HG02759 (cell line): ENCODE results near the gene ERMP1.
"Not testable (repeated sequence)": the region's sequence is repeated elsewhere in the genome, so short reads cannot be mapped to it uniquely, and the experiment has no call there.

Experiments
- ATAC-seq: cut with Tn5 transposase; IDR thresholded peaks from one replicate; pipeline ENCODE4 v1.9.1; 2021; ENCODE audit warnings: mild to moderate bottlenecking, moderate library complexity; ENCODE audit not compliant: unreplicated experiment

The ERMP1 gene

GRCh38 chr9:5832538-5833529, at the start of gene ERMP1:
Gene ERMP1 (minus strand): TSS chr9:5833117. CDS start chr9:5833027, 90 bp downstream.
- peak; percentile 82 for ATAC-seq

- ATAC-seq = not testable (repeated sequence)
Observed at GRCh38 chr9:5882244-5883012, 49.5 kb upstream of the ERMP1 start.

GRCh38 chr9:5879419-5880181, 46.7 kb upstream of the ERMP1 start:
- no peak for ATAC-seq

DNA sequence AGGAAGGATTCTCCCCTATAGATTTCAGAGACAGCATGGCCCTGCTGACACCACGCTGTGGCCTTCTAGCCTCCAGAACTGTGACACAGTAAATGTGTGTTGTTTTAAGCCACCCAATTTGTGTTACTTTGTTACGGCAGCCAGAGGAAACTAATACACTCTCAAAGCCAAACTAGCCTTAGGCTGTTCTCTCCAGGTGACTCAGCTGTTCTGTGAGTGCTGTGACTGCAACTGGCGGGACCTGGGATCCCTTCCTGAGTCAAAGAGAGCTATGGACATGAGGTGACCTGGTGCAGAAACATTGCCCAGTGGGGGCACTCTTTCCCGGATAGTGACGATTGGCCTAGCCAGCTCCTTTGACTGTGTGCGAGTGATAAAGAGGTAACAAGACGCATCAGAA, 43.8 kb upstream of the ERMP1 start:
- ATAC-seq = no peak

GRCh38 chr9:5876026-5876425, 43.1 kb upstream of the ERMP1 start:
- ATAC-seq = peak; percentile 82

GRCh38 chr9:5874048-5874447, 41.1 kb upstream of the ERMP1 start:
- ATAC-seq = no peak

DNA sequence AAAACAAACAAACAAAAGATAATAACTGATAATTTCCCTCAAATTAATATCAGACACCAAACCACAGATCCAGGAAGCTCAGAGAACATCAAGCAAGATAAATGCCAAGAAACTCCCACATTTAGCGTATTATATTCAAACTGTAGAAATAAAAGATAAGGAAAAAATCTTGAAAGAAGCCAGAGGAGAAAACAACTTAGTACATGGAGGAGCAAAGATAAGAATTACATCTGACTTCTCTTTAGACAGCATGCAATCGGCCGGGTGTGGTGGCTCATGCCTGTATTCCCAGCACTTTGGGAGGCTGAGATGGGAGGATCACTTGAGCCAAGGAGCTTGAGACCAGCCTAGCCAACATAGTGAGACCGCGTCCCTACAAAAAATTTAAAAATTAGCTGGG, 40.5 kb upstream of the ERMP1 start:
- ATAC-seq = no peak

DNA sequence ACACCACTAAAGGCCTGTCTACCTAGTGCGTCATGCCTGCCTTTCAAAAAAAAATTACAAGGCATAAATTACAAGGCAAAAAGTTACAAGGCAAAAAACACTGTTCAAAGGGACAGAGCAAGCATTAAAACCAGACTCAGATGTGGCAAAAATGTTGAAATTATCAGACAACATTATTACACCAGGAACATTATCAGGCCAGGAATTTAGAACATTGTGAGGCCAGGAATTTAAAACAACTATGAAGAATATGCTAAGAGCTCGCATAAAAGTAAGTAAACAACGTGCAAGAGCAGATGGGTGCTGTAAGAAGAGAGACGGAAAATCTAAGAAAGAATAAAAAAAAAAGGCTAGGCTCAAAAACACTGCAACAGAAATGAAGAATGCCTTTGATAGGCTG, 39.6 kb upstream of the ERMP1 start:
- ATAC-seq = no peak

DNA sequence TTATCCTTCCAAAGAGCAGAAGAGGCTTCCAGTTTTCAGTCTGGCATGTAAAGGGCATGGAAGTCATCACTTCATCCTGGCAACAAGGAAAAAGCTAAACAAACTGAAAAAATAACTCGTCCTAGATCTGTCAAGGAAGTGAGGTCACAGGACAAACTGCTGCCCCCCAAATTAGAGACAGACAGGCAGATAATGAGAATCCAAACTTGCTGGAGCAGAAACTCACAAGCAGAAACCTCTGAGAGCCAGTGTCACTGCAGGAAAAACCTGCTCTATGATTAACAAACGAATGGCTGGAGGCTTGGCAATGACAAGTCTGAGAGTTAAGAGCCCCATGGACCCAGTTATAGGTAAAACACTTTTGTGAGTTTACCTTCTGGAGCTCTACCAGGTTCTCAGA, 38.9 kb upstream of the ERMP1 start:
- ATAC-seq = no peak

GRCh38 chr9:5870691-5871090, 37.8 kb upstream of the ERMP1 start:
- no peak for ATAC-seq

DNA sequence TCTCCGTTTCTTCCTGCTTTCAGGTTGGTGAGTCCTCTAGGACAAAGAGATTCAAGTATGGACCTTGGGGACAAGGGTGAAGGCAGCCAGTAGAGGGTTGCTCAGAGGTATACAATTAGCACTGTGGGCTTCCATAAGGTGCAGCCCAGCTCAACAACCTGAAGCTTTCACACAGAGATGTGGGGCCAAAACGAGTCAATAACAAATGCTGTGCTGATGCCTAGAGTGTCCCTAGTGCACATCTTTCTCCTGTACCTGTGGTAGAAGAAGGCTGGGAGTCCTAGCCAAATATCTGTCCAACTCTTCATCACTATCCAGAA, 37.1 kb upstream of the ERMP1 start:
- no peak for ATAC-seq

- ATAC-seq = no peak
Observed at GRCh38 chr9:5869315-5870019, 36.5 kb upstream of the ERMP1 start.

DNA sequence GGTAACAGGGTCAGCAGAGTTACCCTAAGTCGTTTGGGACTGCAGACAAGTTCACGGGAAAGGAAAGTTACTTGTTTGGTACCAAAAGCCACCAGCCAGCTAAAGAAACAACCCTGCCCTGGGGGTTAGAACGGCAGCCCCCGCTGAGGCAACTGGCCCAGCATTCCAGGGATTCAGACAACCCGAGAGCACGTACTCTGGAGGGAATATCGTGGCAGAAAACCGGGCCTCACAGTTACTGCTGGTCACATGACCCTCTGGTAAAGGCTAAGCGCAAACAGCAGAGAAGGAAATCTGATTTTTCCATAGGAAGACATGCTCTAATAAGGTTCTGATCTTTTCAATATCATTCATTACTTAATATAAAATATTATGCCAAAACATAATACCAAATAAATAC, 35.3 kb upstream of the ERMP1 start:
- no peak for ATAC-seq

GRCh38 chr9:5866685-5867084, 33.8 kb upstream of the ERMP1 start:
- ATAC-seq = no peak

DNA sequence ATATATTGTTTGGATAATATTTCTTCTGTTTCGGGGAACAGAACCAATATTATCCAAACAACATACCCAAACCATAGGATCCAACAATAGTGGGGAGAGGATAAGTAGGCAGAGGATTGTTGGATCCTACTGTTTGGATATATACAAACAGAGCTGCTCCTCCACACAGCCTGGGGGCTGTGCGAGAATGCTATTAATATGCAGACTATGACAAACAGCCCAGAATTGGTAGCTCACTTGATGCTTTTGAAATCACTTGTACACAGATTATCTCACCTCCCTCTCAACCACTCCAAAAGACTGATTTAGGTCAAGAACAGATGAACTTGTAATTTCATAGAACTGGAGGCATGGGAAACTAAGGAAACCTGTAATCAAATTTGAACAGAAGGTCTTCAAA, 33.4 kb upstream of the ERMP1 start:
- no peak for ATAC-seq

DNA sequence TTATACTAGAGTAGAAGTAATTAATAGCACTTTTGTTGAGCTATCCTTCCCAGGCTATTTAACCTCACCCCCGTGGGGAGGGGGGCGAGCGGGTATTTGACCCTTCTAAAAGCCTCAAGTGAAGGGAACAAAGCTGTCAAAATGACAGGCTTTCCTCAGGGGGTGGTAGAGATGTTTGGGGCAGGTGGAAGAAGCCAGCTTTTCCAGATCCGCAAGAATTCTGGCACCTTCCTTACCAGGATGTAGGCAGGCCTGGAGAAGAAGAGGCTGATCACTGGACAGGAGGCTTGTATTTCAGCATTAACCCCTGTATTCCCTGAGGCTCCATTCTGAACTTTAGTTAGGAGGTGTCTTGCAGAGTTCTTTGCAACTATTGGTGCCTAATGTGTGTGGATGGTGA, 31.5 kb upstream of the ERMP1 start:
- no peak for ATAC-seq

DNA sequence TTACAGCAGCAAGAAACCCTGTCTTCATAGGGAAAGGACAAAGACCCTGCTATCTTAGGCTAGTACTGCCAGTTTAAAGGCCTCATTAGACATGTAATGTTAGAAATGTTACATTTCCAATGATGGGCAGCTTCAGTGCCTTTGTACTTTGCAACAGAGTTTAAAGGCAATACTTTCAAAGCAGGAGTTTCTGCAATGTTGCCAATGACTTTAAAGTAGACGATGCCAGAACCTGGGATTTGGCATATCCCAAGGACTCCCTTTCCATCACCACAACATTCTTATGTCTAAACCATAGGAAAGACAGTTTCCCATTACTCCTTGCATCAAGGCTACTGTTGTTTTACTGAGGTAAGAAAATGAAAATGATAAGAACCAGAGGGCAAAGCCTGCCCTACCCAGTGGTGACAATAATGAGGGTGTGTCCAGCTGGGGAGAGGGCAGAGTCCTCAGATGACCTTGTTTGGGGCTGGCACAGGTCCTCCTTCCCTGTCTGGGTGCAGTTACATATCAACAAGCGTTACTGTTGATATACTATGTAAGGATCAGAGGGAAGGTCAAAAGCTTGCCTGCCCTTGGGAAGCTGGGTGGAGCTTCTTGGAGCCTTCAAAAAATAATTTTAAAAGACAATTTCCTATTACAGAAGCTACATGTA, 30.3 kb upstream of the ERMP1 start:
- no peak for ATAC-seq

DNA sequence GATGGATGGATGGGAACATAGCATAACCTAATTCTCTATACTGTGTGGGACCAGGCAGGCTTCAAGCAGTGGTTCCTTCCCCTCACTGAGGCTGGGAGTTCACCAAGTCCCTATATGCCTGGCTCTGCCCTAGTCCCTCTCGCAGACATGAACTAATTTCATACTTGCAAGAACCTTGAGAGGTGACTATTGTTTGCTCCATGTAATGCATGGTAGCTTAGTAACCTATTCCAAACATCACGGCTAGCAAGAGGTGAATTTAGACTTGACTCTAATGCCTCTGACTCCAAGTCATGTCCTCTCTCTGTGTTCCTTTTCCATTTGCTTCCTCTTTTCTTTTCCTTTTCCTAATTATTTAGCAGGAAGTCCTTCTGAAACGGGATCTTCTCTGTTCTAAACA, 25.9 kb upstream of the ERMP1 start:
- ATAC-seq = no peak

DNA sequence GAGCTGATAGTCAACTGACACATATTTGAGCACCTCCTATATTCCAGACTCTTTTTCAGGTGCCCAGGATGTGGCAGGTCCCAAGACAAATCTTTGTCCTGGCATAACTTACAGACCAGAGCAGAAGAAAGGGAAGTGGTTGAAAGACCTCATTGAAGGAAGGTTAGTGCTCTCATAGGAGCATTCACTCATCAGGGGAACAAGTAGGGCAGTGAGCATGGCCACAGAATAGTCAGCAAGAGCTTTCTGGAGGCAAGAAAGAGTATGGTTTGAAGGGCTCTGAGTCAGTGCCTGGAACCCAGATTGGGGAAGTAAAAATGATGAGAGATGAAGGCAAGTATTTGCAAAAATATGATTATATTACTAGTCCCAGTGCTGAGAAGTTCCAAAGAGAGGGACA, 25.0 kb upstream of the ERMP1 start:
- ATAC-seq = no peak

DNA sequence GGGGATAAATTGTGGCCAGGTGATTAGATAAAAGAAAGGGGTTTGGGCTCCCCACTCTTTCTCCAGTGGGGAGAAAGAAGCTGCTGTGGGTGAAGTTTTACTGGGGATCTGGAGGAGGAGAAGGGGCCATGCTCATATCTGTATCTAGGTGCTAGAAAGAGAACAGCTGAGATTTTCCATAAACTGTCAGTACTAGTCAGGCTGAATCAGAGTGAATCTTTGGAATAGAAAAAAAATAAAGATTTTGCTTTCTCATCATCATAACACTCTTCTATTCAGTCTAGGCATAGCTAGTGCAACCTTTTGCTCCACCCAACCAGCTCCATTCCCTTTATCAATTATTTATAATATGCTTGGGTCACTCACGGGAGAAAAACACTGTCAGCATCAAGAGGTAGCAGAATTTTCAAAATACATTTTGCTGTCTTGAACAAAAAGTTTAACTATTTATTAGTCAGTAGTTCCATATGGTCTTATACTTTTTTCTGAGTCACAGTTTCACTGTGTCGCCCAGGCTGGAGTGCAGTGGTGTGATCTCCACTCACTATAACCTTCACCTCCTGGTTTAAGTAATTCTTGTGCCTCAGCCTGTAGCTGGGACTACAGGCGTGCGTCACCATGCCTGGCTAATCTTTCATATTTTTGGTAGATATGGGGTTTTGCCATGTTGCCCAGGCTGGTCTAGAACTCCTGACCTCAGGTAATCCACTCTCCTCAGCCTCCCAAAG, 21.3 kb upstream of the ERMP1 start:
- no peak for ATAC-seq
